Measurements from ENCODE around the gene SEMA3G.

DNA sequence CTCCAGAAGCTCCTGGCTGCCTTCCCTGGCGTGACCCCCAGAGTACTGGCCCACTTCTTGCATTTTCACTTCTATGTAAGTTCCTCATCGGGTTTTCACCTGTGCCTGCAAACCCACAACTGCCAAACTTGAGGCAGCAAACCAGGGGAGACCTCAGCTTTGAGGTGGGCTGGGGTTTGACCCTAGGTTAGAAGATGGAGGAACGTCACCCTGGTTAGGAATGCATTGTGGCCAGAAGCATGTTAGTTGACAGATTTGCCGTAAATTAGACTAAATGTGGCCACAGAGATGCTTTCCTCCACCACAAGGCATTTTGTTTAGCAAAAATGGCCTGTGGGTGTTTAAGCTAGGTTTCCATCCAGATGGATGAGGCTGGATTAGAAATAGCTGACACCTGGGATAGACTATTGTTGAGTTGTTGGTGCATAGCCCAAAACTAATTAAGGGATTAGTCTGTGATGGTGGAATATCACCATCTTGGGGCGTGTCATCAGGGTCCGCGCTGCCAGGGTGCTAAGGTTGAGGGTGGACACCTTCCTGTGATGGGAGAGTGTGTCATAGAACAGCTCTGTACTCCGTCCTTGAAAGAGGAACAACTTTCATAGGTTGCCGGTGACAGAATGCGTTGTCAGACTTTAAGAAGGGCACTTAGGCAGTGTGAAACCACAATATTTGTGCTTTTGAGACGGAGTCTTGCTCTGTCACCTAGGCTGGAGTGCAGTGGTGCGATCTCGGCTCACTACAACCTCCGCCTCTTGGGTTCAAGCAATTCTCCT, 14.1 kb upstream of the SEMA3G start:
- TF ChIP-seq, protein P1, sequence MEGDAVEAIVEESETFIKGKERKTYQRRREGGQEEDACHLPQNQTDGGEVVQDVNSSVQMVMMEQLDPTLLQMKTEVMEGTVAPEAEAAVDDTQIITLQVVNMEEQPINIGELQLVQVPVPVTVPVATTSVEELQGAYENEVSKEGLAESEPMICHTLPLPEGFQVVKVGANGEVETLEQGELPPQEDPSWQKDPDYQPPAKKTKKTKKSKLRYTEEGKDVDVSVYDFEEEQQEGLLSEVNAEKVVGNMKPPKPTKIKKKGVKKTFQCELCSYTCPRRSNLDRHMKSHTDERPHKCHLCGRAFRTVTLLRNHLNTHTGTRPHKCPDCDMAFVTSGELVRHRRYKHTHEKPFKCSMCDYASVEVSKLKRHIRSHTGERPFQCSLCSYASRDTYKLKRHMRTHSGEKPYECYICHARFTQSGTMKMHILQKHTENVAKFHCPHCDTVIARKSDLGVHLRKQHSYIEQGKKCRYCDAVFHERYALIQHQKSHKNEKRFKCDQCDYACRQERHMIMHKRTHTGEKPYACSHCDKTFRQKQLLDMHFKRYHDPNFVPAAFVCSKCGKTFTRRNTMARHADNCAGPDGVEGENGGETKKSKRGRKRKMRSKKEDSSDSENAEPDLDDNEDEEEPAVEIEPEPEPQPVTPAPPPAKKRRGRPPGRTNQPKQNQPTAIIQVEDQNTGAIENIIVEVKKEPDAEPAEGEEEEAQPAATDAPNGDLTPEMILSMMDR (conservative IDR thresholded peaks at IDR 0.05; ENCODE audit: low read depth, low read length): no peak
- no peak for TF ChIP-seq EZH2 (IDR thresholded peaks at IDR 0.05; ENCODE audit: borderline replicate concordance, low read depth, low read length, poor library complexity, severe bottlenecking)
